Common myeloid progenitor, CD34-positive (primary cell): ENCODE measurements around the gene KCNIP3.

ENCODE experiments used
- CTCF ChIA-PET: fragments of 350-600 bp; sonication (Branson Sonifier 250); formaldehyde crosslinking; loops from one replicate; lab custom pipeline; 2021; ENCODE audit warnings: antibody characterized with exemption; lab: Charles Lee
- POLR2A ChIA-PET: fragments of 350-600 bp; sonication (Branson Sonifier 250); formaldehyde crosslinking; loops from one replicate; lab custom pipeline; 2021; ENCODE audit warnings: antibody characterized with exemption; lab: Charles Lee
- DNase-seq, 3 donors: peaks; one replicate each; pipeline versions ENCODE4 v3.0.0 to v3.0.0-alpha.2; 2013
- H3K27ac ChIP-seq, 2 experiments: 1 replicate in 1 of 2; 2 replicates in 1 of 2; pipeline ENCODE4 v1.7.0; 2013; ENCODE audit warnings: inconsistent platforms in 2 of 2, low read length in 2 of 2, mild to moderate bottlenecking in 2 of 2, low read depth in 1 of 2, moderate library complexity in 1 of 2; ENCODE audit not compliant: severe bottlenecking in 2 of 2, insufficient read depth in 1 of 2, poor library complexity in 1 of 2
- H3K27me3 ChIP-seq, 5 experiments: replicated peaks in 2 of 5; 1 replicate in 3 of 5; 2 replicates in 2 of 5; pipeline versions ENCODE4 v1.6.1 to v1.7.0; 2013; ENCODE audit warnings: low read length in 4 of 5, mild to moderate bottlenecking in 2 of 5, moderate library complexity in 2 of 5, inconsistent platforms in 1 of 5; ENCODE audit not compliant: insufficient read depth in 5 of 5, control insufficient read depth in 4 of 5
- H3K36me3 ChIP-seq, 4 experiments: 1 replicate in 2 of 4; 2 replicates in 2 of 4; pipeline versions ENCODE4 v1.6.1 to v1.7.0; 2013; ENCODE audit warnings: low read length in 3 of 4, control low read depth in 1 of 4, mild to moderate bottlenecking in 1 of 4; ENCODE audit not compliant: control insufficient read depth in 4 of 4, insufficient read depth in 4 of 4
- H3K4me1 ChIP-seq, 4 experiments: 1 replicate in 3 of 4; 2 replicates in 1 of 4; pipeline versions ENCODE4 v1.6.1 to v1.7.1; 2013; ENCODE audit warnings: low read length in 3 of 4, mild to moderate bottlenecking in 3 of 4, control low read depth in 1 of 4, inconsistent platforms in 1 of 4, moderate library complexity in 1 of 4; ENCODE audit not compliant: control insufficient read depth in 4 of 4, insufficient read depth in 4 of 4; ENCODE audit errors: control extremely low read depth in 1 of 4
- H3K4me3 ChIP-seq, 7 experiments: 1 replicate in 4 of 7; 2 replicates in 3 of 7; pipeline versions ENCODE4 v1.5.1 to v1.7.0; 2013; ENCODE audit warnings: mild to moderate bottlenecking in 7 of 7, low read length in 6 of 7, moderate library complexity in 6 of 7, inconsistent platforms in 2 of 7, low read depth in 2 of 7, control low read depth in 1 of 7; ENCODE audit not compliant: insufficient read depth in 4 of 7, control insufficient read depth in 1 of 7; ENCODE audit errors: extremely low read depth in 1 of 7
- H3K9me3 ChIP-seq, 5 experiments: 1 replicate in 4 of 5; 2 replicates in 1 of 5; pipeline versions ENCODE4 v1.6.1 to v1.7.1; 2013; ENCODE audit warnings: low read length in 4 of 5, mild to moderate bottlenecking in 2 of 5, inconsistent platforms in 1 of 5, low read depth in 1 of 5, moderate library complexity in 1 of 5; ENCODE audit not compliant: control insufficient read depth in 4 of 5, insufficient read depth in 2 of 5; ENCODE audit errors: control extremely low read depth in 1 of 5
- WGBS: methylation state at CpG from one replicate; pipeline ENCODE4 v1.1.5; 2013; ENCODE audit not compliant: insufficient coverage; 5-methylcytosine and 5-hydroxymethylcytosine counted together

The KCNIP3 gene

DNA sequence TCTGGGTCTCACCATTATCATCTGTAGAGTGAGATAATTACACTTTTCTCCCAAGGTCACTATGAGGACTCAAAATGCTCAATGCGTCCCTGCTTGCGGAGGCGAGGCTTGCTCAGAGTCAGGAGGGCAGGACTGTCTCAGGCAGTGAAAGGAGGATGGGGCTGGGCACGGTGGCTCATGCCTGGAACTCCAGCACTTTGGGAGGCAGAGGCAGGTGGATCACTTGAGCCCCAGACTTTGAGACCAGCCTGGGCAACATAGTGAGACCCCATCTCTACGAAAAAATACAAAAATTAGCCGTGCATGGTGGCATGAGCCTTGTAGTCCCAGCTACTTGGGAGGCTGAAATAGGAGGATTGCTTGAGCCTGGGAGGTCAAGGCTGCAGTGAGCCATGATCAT, 1.8 kb upstream of the KCNIP3 start:
- peaks cover 0 to 5% (median 0%) of the 10 kb centered on the region in 5 experiments for H3K27me3 ChIP-seq
- 95% methylated on average over 6 of the region's 6 CpGs for WGBS
- CTCF ChIA-PET = interaction anchor here (0.7 kb wide), 1 partner anchor 50 kb away, joined by 3 read pairs; no protein-coding TSS in a partner anchor
- DNase-seq = no peak
- no peak overlapping the region for H3K4me3 ChIP-seq
- no peak overlapping the region for H3K27ac ChIP-seq
- H3K9me3 ChIP-seq = peaks cover 0 to 10% (median 3%) of the 10 kb centered on the region in 5 experiments
- no peaks in the 10 kb centered on the region for H3K36me3 ChIP-seq
- H3K4me1 ChIP-seq = peaks cover 0 to 14% (median 7%) of the 10 kb centered on the region in 4 experiments
- POLR2A ChIA-PET = no interaction called here

GRCh38 chr2:95296011-95296410, 1.1 kb upstream of the KCNIP3 start:
- 88% methylated on average over 3 of the region's 5 CpGs for WGBS
- ChIA-PET CTCF (no interaction called here), POLR2A (no interaction called here)
- DNase-seq = no peak
- H3K27ac ChIP-seq = no peak overlapping the region
- no peak overlapping the region for H3K4me3 ChIP-seq
- no peaks in the 10 kb centered on the region for H3K36me3 ChIP-seq
- H3K27me3 ChIP-seq = peaks cover 0 to 5% (median 0%) of the 10 kb centered on the region in 5 experiments
- H3K4me1 ChIP-seq = peaks cover 0 to 20% (median 10%) of the 10 kb centered on the region in 4 experiments
- H3K9me3 ChIP-seq = peaks cover 0 to 7% (median 3%) of the 10 kb centered on the region in 5 experiments

GRCh38 chr2:95297639-95298395, 670 bp downstream of the KCNIP3 start:
- POLR2A ChIA-PET = no interaction called here
- Histone ChIP-seq H3K27me3 (peaks cover 0 to 5% (median 0%) of the 10 kb centered on the region in 5 experiments), H3K36me3 (no peaks in the 10 kb centered on the region), H3K4me1 (peaks cover 0 to 31% (median 21%) of the 10 kb centered on the region in 4 experiments), H3K4me3 (peak overlapping the region in 4 of 7 experiments; percentile 32 to 70 (median 52)), H3K9me3 (no peaks in the 10 kb centered on the region), H3K27ac (no peak overlapping the region)
- CTCF ChIA-PET = no interaction called here
- WGBS = 89% methylated on average over 6 of the region's 11 CpGs
- no peak for DNase-seq

- DNase-seq = no peak
- CTCF ChIA-PET = no interaction called here
- POLR2A ChIA-PET = no interaction called here
- H3K36me3 ChIP-seq = no peaks in the 10 kb centered on the region
- H3K4me3 ChIP-seq = no peak overlapping the region
- H3K9me3 ChIP-seq = no peaks in the 10 kb centered on the region
- peaks cover 0 to 31% (median 21%) of the 10 kb centered on the region in 4 experiments for H3K4me1 ChIP-seq
- peaks cover 0 to 5% (median 0%) of the 10 kb centered on the region in 5 experiments for H3K27me3 ChIP-seq
- 99% methylated on average over 8 of the region's 9 CpGs for WGBS
- no peak overlapping the region for H3K27ac ChIP-seq
These were observed 1.5 kb downstream of the KCNIP3 start for GRCh38 chr2:95298486-95299111.

- Histone ChIP-seq H3K4me3 (no peak overlapping the region), H3K27ac (no peak overlapping the region), H3K9me3 (no peaks in the 10 kb centered on the region), H3K4me1 (peaks cover 0 to 31% (median 21%) of the 10 kb centered on the region in 4 experiments), H3K27me3 (peaks cover 0 to 5% (median 0%) of the 10 kb centered on the region in 5 experiments), H3K36me3 (no peaks in the 10 kb centered on the region)
- CTCF ChIA-PET = no interaction called here
- no peak for DNase-seq
- 96% methylated on average over 6 of the region's 9 CpGs for WGBS
- POLR2A ChIA-PET = no interaction called here
These were observed 2.8 kb downstream of the KCNIP3 start for GRCh38 chr2:95299961-95300360.

DNA sequence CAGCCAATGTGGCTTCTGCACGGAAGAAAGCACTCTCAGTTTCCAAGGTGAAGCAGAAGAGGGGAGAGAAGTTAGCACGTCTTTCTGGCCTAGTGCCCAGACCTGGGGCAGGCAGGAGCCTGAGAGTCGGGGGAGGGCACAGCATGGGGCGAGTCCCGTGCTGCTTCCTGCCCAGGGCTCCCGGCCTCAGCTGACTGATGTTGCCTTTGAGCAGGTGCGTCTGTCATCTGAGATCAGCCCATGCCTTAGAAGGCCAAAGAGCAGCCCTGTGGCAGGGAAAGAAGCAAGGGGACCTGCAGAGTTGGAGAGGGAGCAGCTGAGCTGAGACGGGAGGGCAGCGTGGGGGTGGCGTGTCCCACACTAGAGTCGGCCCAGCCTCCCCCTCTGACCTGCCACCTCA, 3.3 kb downstream of the KCNIP3 start:
- POLR2A ChIA-PET = no interaction called here
- no peaks in the 10 kb centered on the region for H3K9me3 ChIP-seq
- H3K36me3 ChIP-seq = no peaks in the 10 kb centered on the region
- no peak overlapping the region for H3K27ac ChIP-seq
- no peak overlapping the region for H3K4me3 ChIP-seq
- WGBS = 29% methylated on average over 10 of the region's 11 CpGs
- CTCF ChIA-PET = no interaction called here
- peaks cover 0 to 5% (median 0%) of the 10 kb centered on the region in 5 experiments for H3K27me3 ChIP-seq
- H3K4me1 ChIP-seq = peaks cover 0 to 31% (median 21%) of the 10 kb centered on the region in 4 experiments
- peak in 1 of 3 donors; percentile 29 for DNase-seq

DNA sequence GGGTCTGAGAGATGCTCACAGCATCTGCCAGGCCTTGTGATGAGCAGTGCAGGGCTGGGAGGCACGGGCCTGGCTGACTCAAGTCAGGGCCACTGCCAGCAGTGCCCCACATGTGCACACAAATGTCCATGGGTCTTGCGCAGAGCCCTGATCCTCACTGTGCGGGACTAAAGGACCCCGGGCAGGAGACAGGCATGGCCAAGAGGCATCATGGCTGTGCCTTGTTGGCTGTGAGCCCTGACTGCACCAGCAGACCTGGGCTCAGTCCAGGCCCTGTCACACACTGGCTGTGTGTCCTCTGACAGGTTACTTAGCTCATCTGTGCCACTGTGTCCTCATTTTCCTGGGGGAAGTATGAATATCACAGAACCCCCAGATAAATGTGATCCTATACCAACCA, 4.0 kb downstream of the KCNIP3 start:
- H3K4me1 ChIP-seq = peaks cover 0 to 31% (median 21%) of the 10 kb centered on the region in 4 experiments
- H3K4me3 ChIP-seq = no peak overlapping the region
- WGBS = 97% methylated on average over 4 of the region's 4 CpGs
- ChIA-PET CTCF (interaction anchor here (0.9 to 1.5 kb wide), 3 partner anchors 10 to 109 kb away, joined by 3 read pairs; no protein-coding TSS in a partner anchor), POLR2A (no interaction called here)
- no peak overlapping the region for H3K27ac ChIP-seq
- no peak for DNase-seq
- peaks cover 0 to 5% (median 0%) of the 10 kb centered on the region in 5 experiments for H3K27me3 ChIP-seq
- H3K9me3 ChIP-seq = no peaks in the 10 kb centered on the region
- H3K36me3 ChIP-seq = no peaks in the 10 kb centered on the region
